GM19395 (cell line): ENCODE data around the gene FAM222A.
A peak's percentile ranks its signal among the peaks of the same experiment; 100 is the strongest.

Source experiments
- ATAC-seq: cut with Tn5 transposase; IDR thresholded peaks from one replicate; pipeline ENCODE4 v1.9.1; 2021; ENCODE audit warnings: mild to moderate bottlenecking, moderate library complexity; ENCODE audit not compliant: unreplicated experiment

FAM222A gene

DNA sequence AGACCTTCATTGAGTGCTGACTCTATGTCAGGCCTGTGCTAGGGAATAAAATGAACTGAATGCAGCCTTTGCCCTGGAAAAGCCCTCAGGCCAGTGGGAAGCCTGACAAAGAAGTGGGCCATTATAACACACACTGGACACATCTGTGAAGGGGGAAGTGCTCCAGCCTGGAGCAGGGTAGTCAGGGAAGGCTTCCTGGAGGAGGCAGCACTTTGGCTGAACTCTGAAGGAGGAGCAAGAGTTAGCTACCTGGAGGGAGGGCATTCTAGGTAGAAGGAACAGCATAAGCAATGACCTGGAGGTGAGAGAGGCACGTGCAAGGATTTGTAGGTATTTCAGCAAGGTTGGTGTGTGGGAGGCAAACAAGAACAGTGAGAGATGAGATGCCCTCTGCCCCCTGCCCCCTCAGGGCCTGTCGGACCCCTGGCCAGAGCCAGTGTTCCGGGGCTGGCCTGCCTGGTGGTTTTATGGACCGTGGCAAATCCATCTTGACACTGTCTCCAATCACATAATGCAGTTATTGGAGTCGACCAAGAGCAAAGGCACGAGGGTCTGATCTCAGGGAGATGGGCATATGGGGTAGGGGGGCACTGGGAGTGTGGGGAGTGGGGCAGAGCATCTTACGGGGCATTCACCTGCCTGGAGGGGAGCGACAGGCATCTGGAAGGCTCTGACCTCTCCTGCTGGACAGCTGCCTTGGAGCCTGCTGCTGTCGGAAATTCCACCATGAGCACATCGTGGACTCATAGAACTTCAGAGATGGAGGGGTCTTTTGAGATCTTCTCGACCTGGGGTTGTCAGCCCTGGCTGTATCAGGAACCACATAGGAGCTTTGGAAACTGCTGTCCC is 2.7 kb upstream of the FAM222A start:
- no peak for ATAC-seq

DNA sequence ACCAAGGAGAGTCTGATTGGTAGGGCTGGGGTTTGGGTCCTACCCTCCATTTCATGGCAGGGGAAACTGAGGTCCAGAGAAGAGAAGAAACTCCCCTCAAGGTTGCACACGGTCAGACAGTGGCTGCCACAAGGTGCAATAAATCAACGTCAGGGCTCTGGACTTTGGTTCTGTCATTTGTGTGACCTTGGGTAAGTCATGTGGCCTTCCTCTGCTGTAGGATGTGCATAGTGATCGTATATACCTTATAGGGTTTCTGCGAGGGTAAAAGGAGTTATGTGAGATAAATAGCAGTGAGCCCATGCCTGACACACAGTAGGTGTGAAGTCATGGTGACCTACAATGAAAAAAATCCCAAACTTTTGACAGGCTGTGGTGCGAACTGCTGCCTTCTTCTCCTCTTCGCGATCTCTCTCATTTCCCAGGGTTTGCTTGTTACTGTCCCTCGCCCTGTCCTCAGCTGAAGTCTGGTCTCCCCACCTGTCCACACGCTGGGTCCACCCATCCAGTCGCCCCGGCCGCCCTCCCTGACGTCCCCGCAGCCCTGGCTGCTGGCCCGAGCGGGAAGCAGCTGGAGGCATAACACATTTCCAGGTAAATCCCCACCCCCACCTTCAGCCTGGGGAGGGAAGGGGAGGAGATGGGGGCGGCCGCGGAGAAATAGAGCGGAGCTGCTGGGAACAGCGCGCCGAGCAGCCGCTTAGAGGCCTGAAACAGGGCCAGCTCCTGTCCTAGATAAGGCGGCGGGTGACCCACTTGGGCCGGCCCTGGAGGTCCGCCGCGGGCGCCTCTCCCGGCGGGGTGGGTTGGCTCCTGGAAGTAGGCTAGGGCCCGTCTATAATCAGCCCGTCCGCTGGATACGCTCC is 1.8 kb upstream of the FAM222A start:
- no peak for ATAC-seq

GRCh38 chr12:109714141-109714912 is 702 bp downstream of the FAM222A start:
- ATAC-seq: peak; percentile 26

DNA sequence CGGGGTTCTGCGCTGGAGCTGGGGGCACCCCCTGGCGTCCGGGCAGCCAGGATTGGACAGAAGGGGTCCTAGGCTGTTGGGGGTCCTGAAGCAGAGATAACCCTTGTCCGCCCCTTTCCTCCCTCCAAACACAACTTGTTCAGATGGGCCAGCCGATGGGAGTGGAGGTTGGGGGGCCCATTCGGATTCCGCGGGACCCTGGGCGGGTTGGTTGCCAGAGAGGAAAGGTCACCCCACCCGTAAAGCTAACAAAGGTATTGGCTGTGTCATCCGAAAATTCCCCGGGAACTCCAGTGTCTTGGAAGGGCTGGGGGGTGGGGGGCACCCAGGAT is 1.3 kb downstream of the FAM222A start:
- no peak for ATAC-seq

DNA sequence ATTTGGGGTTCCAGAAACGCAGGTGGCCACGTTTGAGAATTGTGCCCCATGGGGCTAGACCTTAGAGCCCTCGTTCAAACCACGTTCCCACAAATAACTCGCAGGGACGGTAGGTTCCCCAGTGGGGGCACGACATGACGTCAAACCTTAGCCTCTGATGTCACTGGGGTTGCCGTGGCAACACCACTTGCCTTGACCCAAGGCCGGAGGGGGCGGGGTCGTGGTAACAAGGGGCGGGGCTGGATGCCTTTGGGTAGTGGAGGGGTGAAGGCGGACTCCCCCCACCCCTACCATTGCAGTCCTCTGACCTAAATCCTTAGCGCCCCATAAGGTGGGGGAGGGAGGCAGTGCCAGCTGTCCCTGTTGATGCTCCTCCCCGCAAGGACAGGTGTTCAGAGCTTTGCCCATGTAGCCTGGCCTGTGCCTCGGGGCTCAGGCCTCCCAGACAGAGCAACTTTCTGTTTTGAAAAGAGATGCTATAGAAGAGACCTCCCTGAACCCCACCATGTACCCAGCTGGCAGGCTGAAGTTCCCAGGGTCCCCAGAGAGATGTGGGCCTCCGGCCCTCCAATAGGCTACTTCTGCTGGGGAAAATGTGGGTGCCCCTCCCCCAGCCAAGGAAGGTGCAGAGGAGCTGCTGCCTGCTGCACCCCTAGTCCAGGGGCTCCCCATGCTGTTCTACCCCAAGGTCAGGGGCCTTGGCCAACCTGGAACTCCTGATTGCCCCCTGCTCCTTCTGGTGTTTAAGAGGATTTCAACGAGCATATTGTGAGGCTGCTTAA is 1.9 kb downstream of the FAM222A start:
- no peak for ATAC-seq

GRCh38 chr12:109716092-109716479 is 2.5 kb downstream of the FAM222A start:
- ATAC-seq: no peak

GRCh38 chr12:109716512-109717389 is 3.1 kb downstream of the FAM222A start:
- ATAC-seq: no peak

GRCh38 chr12:109717390-109718357 is 4.0 kb downstream of the FAM222A start:
- no peak for ATAC-seq

GRCh38 chr12:109718390-109718789 is 4.8 kb downstream of the FAM222A start:
- ATAC-seq: no peak

DNA sequence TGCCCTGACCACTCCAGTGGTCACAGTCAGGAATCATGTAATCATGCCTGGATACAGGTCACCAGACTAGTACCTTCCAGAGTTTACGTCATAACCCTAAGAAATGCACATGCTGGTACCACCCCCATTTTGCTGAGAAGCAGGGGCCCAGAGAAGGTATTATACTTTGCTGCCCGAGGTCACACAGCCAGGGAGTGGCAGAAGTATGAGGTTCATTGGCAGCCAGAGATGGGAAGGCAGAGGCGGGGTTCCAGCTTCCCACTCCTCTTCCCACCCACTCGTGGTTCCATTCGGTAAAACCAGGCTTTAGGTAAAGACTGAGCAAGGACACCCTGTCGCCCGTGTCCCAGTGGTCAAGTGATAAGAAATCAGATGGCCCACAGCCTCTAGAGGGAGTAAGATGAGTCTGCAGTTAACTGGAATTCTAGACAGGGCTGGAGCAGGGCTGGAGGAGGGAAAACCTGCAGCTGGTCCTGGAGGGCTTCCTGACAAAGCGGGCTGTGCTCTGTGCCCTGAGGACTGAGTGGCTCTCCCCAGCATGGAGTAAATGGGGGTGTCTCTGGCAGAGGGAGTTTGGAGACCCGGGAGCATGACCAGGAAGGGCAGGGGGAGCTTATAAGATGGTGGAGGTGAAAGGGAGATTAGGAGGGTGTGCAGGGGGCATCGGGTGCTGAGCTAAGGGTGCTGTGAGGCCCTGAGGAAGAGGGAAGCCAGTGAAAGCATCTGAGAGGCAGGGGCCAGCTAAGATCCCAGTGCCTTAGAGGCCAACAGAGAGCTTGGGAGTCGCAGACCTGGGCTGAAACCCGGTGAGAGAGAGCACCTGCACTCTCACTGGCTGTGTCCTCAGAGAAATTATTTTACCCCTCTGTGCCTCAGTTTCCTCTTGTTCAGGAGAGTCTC is 5.7 kb downstream of the FAM222A start:
- no peak for ATAC-seq

DNA sequence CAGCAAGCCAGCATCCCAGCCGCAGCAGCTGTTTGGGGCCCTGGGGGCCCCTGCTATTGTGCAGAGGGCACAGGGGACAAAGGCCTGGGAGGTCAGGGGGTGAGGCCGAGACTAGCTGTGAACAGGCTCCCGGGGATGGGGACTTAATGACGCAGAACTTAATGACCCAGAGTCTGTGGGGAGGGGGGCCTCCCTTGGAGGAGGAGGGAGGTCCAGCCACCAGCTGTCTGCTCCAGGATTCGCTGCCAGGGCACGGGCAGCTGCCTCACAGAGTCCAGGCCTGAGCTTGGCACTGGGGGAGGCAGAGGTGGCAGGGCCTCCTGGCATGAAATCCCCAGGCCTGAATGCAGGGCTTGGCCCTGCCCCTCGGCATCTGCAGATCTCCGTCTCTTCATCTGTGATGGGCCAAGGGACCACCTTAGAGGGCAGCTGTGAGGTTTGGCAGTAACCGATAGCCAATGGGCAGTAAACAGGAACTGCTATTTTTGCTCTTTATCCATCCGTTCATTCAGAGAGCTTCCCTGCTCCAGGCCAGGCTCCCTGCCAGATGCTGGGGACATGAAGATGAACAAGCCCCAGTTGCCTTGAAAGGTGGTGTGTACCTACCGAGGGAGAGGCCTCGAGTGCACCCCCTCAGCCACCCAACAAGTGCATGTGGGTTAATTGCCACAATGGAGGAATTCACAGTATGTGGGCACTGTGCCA is 6.7 kb downstream of the FAM222A start:
- no peak for ATAC-seq

- ATAC-seq: no peak
Observed at GRCh38 chr12:109720857-109721189, 7.2 kb downstream of the FAM222A start.

GRCh38 chr12:109721276-109721675 is 7.7 kb downstream of the FAM222A start:
- no peak for ATAC-seq

- no peak for ATAC-seq
Observed at GRCh38 chr12:109722022-109722720, 8.5 kb downstream of the FAM222A start.

GRCh38 chr12:109722721-109723094 is 9.1 kb downstream of the FAM222A start:
- ATAC-seq: no peak

- ATAC-seq: no peak
Observed at GRCh38 chr12:109723311-109723881, 9.8 kb downstream of the FAM222A start.
